Putamen (tissue), 1 donor: ENCODE data around the gene CDK13.

ENCODE experiments used
- DNase-seq: peaks from one replicate; pipeline ENCODE4 v3.0.0-alpha.2; 2016; ENCODE audit warnings: low spot score

The CDK13 gene

GRCh38 chr7:40008223-40008815 lies 58.3 kb downstream of the CDK13 start:
- DNase-seq, result no peak

- DNase-seq, result no peak
Observed at GRCh38 chr7:40009301-40009700, 59.2 kb downstream of the CDK13 start.

- no peak for DNase-seq
Observed at GRCh38 chr7:40014376-40014775, 64.3 kb downstream of the CDK13 start.

- DNase-seq, result peak; percentile 13
Observed at GRCh38 chr7:40015790-40016296, 65.8 kb downstream of the CDK13 start.

GRCh38 chr7:40019558-40019957 lies 69.5 kb downstream of the CDK13 start:
- DNase-seq, result no peak

- DNase-seq, result no peak
Observed at GRCh38 chr7:40024048-40024447, 74.0 kb downstream of the CDK13 start.

GRCh38 chr7:40024841-40025240 lies 74.8 kb downstream of the CDK13 start:
- no peak for DNase-seq

GRCh38 chr7:40027545-40027944 lies 77.5 kb downstream of the CDK13 start:
- DNase-seq, result no peak

- no peak for DNase-seq
Observed at GRCh38 chr7:40033826-40034225, 83.8 kb downstream of the CDK13 start.

- DNase-seq, result no peak
Observed at GRCh38 chr7:40041456-40041855, 91.4 kb downstream of the CDK13 start.

- DNase-seq, result no peak
Observed at GRCh38 chr7:40043164-40043563, 93.1 kb downstream of the CDK13 start.

- DNase-seq, result no peak
Observed at GRCh38 chr7:40047661-40048060, 97.6 kb downstream of the CDK13 start.

GRCh38 chr7:40057292-40057691 lies 107.2 kb downstream of the CDK13 start:
- DNase-seq, result no peak

GRCh38 chr7:40058026-40058425 lies 108.0 kb downstream of the CDK13 start:
- no peak for DNase-seq

- no peak for DNase-seq
Observed at GRCh38 chr7:40058636-40059035, 108.6 kb downstream of the CDK13 start.

GRCh38 chr7:40059057-40059456 lies 109.0 kb downstream of the CDK13 start:
- no peak for DNase-seq

GRCh38 chr7:40072268-40072667 lies 122.2 kb downstream of the CDK13 start:
- DNase-seq, result no peak

GRCh38 chr7:40073239-40073638 lies 123.2 kb downstream of the CDK13 start:
- no peak for DNase-seq

GRCh38 chr7:40077849-40078248 lies 127.8 kb downstream of the CDK13 start:
- DNase-seq, result no peak

- no peak for DNase-seq
Observed at GRCh38 chr7:40092182-40092581, 142.1 kb downstream of the CDK13 start.

GRCh38 chr7:40093631-40094350 lies 143.7 kb downstream of the CDK13 start:
- no peak for DNase-seq

GRCh38 chr7:40095230-40095629 lies 145.2 kb downstream of the CDK13 start:
- no peak for DNase-seq

GRCh38 chr7:40095695-40096327 lies 145.8 kb downstream of the CDK13 start:
- DNase-seq, result no peak
